Measurements from ENCODE around the gene FTO. TPM values are rescaled to one million over a fixed set of nuclear protein-coding genes. Genes with fewer than 3 reads are reported as not detected.

FTO gene
- total RNA-seq, 2 donors from 2014 or later: 47.5 to 50.4 TPM

- TF ChIP-seq POLR2A (IDR thresholded peaks at IDR 0.05) (no peak), CTCF (IDR thresholded peaks at IDR 0.05) (no peak)
- H3K4me1 ChIP-seq: no peaks in the 10 kb centered on the region
- H3K27me3 ChIP-seq: no peaks in the 10 kb centered on the region
- no peaks in the 10 kb centered on the region for H3K9me3 ChIP-seq
- no peaks in the 10 kb centered on the region for H3K36me3 ChIP-seq (replicated peaks in 1 of 2; ENCODE audit: insufficient read depth in 1 of 2, low read depth in 2 of 2)
- WGBS, 2 donors: 90 to 95% methylated on average over 6 of the region's 6 CpGs
- ATAC-seq (no peak), DNase-seq (no peak)
- H3K27ac ChIP-seq: no peak overlapping the region
- intact Hi-C loops (cut with DNase I): no loop called here
- no peak overlapping the region for H3K4me3 ChIP-seq
Measured at GRCh38 chr16:53967572-53967971, 263.6 kb downstream of the FTO start.

- DNase-seq: no peak
- Histone ChIP-seq H3K9me3 (no peaks in the 10 kb centered on the region), H3K27ac (no peak overlapping the region), H3K27me3 (no peaks in the 10 kb centered on the region), H3K4me3 (no peak overlapping the region), H3K36me3 (replicated peaks in 1 of 2; ENCODE audit: insufficient read depth in 1 of 2, low read depth in 2 of 2) (no peaks in the 10 kb centered on the region), H3K4me1 (no peaks in the 10 kb centered on the region)
- intact Hi-C loops (cut with DNase I): no loop called here
- no peak for ATAC-seq
- TF ChIP-seq CTCF (IDR thresholded peaks at IDR 0.05) (no peak), POLR2A (IDR thresholded peaks at IDR 0.05) (no peak)
- 79 to 86% methylated on average over 2 of the region's 2 CpGs for WGBS, 2 donors
Measured at GRCh38 chr16:53968454-53968853, 264.5 kb downstream of the FTO start.

- Histone ChIP-seq H3K4me3 (no peak overlapping the region), H3K27me3 (no peaks in the 10 kb centered on the region), H3K27ac (no peak overlapping the region), H3K36me3 (replicated peaks in 1 of 2; ENCODE audit: insufficient read depth in 1 of 2, low read depth in 2 of 2) (no peaks in the 10 kb centered on the region), H3K9me3 (no peaks in the 10 kb centered on the region), H3K4me1 (no peaks in the 10 kb centered on the region)
- DNase-seq: no peak
- ATAC-seq: no peak
- no peak for TF ChIP-seq CTCF (IDR thresholded peaks at IDR 0.05)
- TF ChIP-seq POLR2A (IDR thresholded peaks at IDR 0.05): no peak
- intact Hi-C loops (cut with DNase I): no loop called here
- 89 to 93% methylated on average over 1 of the region's 1 CpG for WGBS, 2 donors
Measured at GRCh38 chr16:53968896-53969295, 264.9 kb downstream of the FTO start.

- Histone ChIP-seq H3K4me3 (no peak overlapping the region), H3K27me3 (no peaks in the 10 kb centered on the region), H3K9me3 (no peaks in the 10 kb centered on the region), H3K36me3 (replicated peaks in 1 of 2; ENCODE audit: insufficient read depth in 1 of 2, low read depth in 2 of 2) (no peaks in the 10 kb centered on the region), H3K27ac (no peak overlapping the region), H3K4me1 (no peaks in the 10 kb centered on the region)
- TF ChIP-seq POLR2A (IDR thresholded peaks at IDR 0.05) (no peak), CTCF (IDR thresholded peaks at IDR 0.05) (no peak)
- no peak for DNase-seq
- 90 to 95% methylated on average over 5 of the region's 5 CpGs for WGBS, 2 donors
- no peak for ATAC-seq
- intact Hi-C loops (cut with DNase I): no loop called here
Measured at GRCh38 chr16:53971616-53972015, 267.7 kb downstream of the FTO start.

- Histone ChIP-seq H3K9me3 (no peaks in the 10 kb centered on the region), H3K27ac (no peak overlapping the region), H3K27me3 (no peaks in the 10 kb centered on the region), H3K4me3 (no peak overlapping the region), H3K4me1 (no peaks in the 10 kb centered on the region), H3K36me3 (replicated peaks in 1 of 2; ENCODE audit: insufficient read depth in 1 of 2, low read depth in 2 of 2) (no peaks in the 10 kb centered on the region)
- ATAC-seq (no peak), DNase-seq (no peak)
- 99 to 100% methylated on average over 4 of the region's 4 CpGs for WGBS, 2 donors
- intact Hi-C loops (cut with DNase I): no loop called here
- no peak for TF ChIP-seq POLR2A (IDR thresholded peaks at IDR 0.05)
- TF ChIP-seq CTCF (IDR thresholded peaks at IDR 0.05): no peak
Measured at GRCh38 chr16:53973021-53973420, 269.1 kb downstream of the FTO start.
